ENCODE data around the gene SPIB. TPM values are rescaled to one million over a fixed set of nuclear protein-coding genes. Genes with fewer than 3 reads are reported as not detected.

SPIB gene
- total RNA-seq, 2 experiments from 2014 or later = 0.57 to 0.96 TPM

DNA sequence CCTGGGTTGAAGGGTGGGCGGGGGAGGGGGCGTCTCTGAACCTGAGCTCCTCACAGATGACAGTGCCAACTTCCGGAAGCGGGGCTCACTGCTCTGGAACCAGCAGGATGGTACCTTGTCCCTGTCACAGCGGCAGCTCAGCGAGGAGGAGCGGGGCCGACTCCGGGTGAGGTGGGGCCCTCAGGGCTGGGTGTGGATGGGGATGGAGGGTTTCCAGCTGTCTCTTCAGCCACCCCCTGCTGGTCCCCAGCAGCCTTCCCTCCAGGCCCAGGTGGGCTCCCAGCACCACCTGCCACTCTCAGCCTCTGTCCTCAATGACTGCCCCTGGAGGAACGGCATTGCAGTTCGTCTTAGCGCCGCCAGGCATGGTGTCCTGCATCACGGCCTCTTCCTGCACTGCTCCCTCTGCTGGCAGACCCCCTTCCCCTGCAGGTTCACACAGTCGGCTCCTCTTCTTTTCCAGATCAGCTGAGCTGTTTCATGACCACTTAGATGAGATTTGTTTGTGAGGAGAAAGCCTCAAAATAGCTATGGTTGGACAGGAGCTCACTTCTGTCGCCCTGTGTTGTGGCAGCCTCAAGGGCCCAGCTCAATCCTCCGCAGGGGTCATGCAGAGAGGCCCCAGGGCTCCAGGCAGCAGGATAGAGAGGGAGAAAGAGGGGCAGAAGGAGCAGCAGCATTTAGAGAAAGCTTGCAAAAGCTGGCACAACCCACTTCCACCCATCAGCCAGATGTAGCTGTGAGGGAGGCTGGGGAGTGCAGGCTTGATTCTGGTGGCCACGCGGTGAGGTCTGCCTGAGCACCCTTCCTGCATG is 60.4 kb downstream of the SPIB start:
- POLR2A ChIA-PET = interaction anchor here (0.5 kb wide), 1 partner anchor 31 kb away, joined by 4 read pairs; no protein-coding TSS in a partner anchor
- CTCF ChIA-PET = interaction anchor here (0.8 to 1.3 kb wide), 2 partner anchors 33 to 122 kb away, joined by 3 to 5 read pairs; no protein-coding TSS in a partner anchor

DNA sequence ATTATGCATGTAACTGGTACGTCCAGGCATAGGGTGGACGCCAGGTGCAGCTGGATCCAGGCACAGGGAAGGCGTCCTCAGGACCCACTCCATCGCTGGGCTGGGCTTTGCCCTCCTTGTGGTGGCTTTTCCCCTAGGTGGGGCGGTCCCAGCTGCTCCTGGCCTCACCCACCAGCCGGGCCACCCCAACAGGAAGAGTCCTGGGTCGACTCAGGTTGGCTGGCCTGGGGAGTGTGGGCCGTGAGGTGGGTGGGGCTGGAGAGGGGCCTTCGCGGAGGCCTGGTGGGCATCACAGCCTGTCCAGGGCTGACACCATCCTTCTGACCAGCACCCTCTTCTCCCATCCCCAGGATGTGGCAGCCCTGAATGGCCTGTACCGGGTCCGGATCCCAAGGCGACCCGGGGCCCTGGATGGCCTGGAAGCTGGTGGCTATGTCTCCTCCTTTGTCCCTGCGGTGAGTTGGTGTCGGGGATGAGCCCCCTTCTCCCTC is 61.1 kb downstream of the SPIB start:
- ChIA-PET POLR2A (interaction anchor here (0.5 kb wide), 1 partner anchor 30 kb away, joined by 4 read pairs; no protein-coding TSS in a partner anchor), CTCF (no interaction called here)

DNA sequence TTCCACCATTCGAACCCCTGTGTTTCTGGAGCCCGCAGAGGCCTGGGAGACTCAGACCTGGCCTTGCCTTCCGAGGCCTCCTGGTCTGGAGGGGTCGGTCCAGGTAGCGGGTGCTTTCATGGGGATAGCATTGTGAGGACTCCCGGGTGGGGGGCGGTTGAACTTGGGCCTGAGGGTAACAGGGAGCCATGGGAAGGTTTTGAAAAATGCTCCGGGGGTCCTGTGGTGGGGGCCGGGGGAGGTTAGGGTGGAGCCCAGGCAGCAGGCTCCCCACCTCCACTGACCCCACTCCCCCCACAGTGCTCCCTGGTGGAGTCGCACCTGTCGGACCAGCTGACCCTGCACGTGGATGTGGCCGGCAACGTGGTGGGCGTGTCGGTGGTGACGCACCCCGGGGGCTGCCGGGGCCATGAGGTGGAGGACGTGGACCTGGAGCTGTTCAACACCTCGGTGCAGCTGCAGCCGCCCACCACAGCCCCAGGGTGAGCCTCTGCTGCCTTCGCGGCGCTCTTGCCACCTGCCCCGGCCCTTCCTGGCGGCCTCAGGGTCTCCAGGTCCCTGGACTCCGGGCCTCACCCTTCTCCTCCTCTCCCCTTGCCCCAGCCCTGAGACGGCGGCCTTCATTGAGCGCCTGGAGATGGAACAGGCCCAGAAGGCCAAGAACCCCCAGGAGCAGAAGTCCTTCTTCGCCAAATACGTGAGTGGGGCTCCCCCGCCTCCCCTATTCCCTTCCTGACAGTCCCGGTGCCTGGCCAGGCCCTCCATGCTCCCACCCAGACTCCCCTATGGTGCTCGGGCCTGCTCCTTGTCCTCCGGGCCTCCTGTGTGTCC is 61.8 kb downstream of the SPIB start:
- ChIA-PET CTCF (no interaction called here), POLR2A (no interaction called here)

Other genes with a start within 250 kb of the SPIB start
- gene MYH14, start 215.3 kb upstream of the SPIB start, total RNA-seq = not detected
- under 1 TPM; 0.51 to 0.57 TPM for gene KCNC3, start 89.6 kb upstream of the SPIB start, total RNA-seq
- 10 to 100 TPM; 40.8 to 43.1 TPM for gene NAPSA, start 53.3 kb upstream of the SPIB start, total RNA-seq
- gene NR1H2, start 42.5 kb upstream of the SPIB start, total RNA-seq = 10 to 100 TPM; 67.4 to 70.9 TPM
- gene POLD1, start 34.6 kb upstream of the SPIB start, total RNA-seq = 100 to 1,000 TPM; 173 to 183 TPM
- gene MYBPC2, start 14.0 kb downstream of the SPIB start, total RNA-seq = under 1 TPM in 1 of 2 experiments, not detected in 1; 0.04 TPM
- gene EMC10, start 57.6 kb downstream of the SPIB start, total RNA-seq = 10 to 100 TPM; 65.0 to 67.0 TPM
- gene GARIN5A, start 57.9 kb downstream of the SPIB start, total RNA-seq = under 1 TPM; 0.34 to 0.69 TPM
- gene JOSD2, start 92.3 kb downstream of the SPIB start, total RNA-seq = 10 to 100 TPM; 40.0 to 44.8 TPM
- gene ASPDH, start 95.0 kb downstream of the SPIB start, total RNA-seq = not detected
- not detected for gene LRRC4B, start 149.5 kb downstream of the SPIB start, total RNA-seq
- gene SYT3, start 220.9 kb downstream of the SPIB start, total RNA-seq = under 1 TPM; 0.11 to 0.50 TPM
- gene C19orf81, start 230.5 kb downstream of the SPIB start, total RNA-seq = under 1 TPM; 0.44 to 0.67 TPM